HEK293T (cell line): ENCODE data around the gene NFIX.

Experiments
- CTCF ChIA-PET: fragments of 350-600 bp; formaldehyde crosslinking; extraction: SDS; loops from one replicate; lab custom pipeline; 2021; ENCODE audit warnings: antibody characterized with exemption, inconsistent platforms; lab: Yijun Ruan, JAX
- POLR2A ChIA-PET: fragments of 350-600 bp; formaldehyde crosslinking; extraction: SDS; loops from one replicate; lab custom pipeline; 2020; ENCODE audit warnings: antibody characterized with exemption, inconsistent platforms; lab: Yijun Ruan, JAX
- DNase-seq: peaks from one replicate; pipeline ENCODE4 v3.0.0; 2012; ENCODE audit warnings: mixed read lengths; ENCODE audit errors: extremely low spot score
- ARNT ChIP-seq: fragments of 450-650 bp; IDR thresholded peaks from 2 replicates; pipeline ENCODE4 v1.6.1; 2017; ENCODE audit warnings: mild to moderate bottlenecking
- BHLHE40 ChIP-seq: fragments of 450-650 bp; IDR thresholded peaks from 2 replicates; pipeline ENCODE4 v1.6.1; 2016; ENCODE audit warnings: mild to moderate bottlenecking, moderate library complexity, borderline replicate concordance
- CTBP1 ChIP-seq: fragments of 450-650 bp; IDR thresholded peaks from 2 replicates; pipeline ENCODE4 v1.6.1; 2016; ENCODE audit warnings: borderline replicate concordance
- ELF4 ChIP-seq: fragments of 450-650 bp; IDR thresholded peaks from 2 replicates; pipeline ENCODE4 v1.6.1; 2017; ENCODE audit warnings: antibody characterized with exemption
- FOXA1 ChIP-seq: fragments of 450-650 bp; IDR thresholded peaks from 2 replicates; pipeline ENCODE4 v1.6.1; 2016; ENCODE audit warnings: mild to moderate bottlenecking
- FOXK2 ChIP-seq: fragments of 450-650 bp; IDR thresholded peaks from 2 replicates; pipeline ENCODE4 v1.6.1; 2016; ENCODE audit warnings: mild to moderate bottlenecking
- FOXM1 ChIP-seq: fragments of 450-650 bp; IDR thresholded peaks from 2 replicates; pipeline ENCODE4 v1.6.1; 2017; ENCODE audit warnings: mild to moderate bottlenecking, borderline replicate concordance
- HDGF ChIP-seq: fragments of 450-650 bp; IDR thresholded peaks from 2 replicates; pipeline ENCODE4 v1.6.1; 2017; ENCODE audit warnings: antibody characterized with exemption, borderline replicate concordance
- L3MBTL2 ChIP-seq: fragments of 450-650 bp; conservative IDR thresholded peaks from 2 replicates; pipeline ENCODE4 v1.6.1; 2016; ENCODE audit warnings: mild to moderate bottlenecking
- LEF1 ChIP-seq: fragments of 450-650 bp; IDR thresholded peaks from 2 replicates; pipeline ENCODE4 v1.6.1; 2017; ENCODE audit warnings: mild to moderate bottlenecking, borderline replicate concordance
- NFRKB ChIP-seq: fragments of 450-650 bp; IDR thresholded peaks from 2 replicates; pipeline ENCODE4 v1.6.1; 2016; ENCODE audit warnings: mild to moderate bottlenecking, moderate library complexity
- SP1 ChIP-seq: fragments of 450-650 bp; IDR thresholded peaks from 2 replicates; pipeline ENCODE4 v1.6.1; 2017
- SUZ12 ChIP-seq: fragments of 450-650 bp; IDR thresholded peaks from 2 replicates; pipeline ENCODE4 v1.6.1; 2016; ENCODE audit warnings: mild to moderate bottlenecking
- TARDBP ChIP-seq: fragments of 450-650 bp; IDR thresholded peaks from 2 replicates; pipeline ENCODE4 v1.6.1; 2016
- ZNF384 ChIP-seq: fragments of 450-650 bp; IDR thresholded peaks from 2 replicates; pipeline ENCODE4 v1.6.1; 2016
- TF ChIP-seq, protein P1 (sequence below): fragments of 450-650 bp; IDR thresholded peaks from 2 replicates; pipeline ENCODE4 v1.6.1; 2016

The NFIX gene

DNA sequence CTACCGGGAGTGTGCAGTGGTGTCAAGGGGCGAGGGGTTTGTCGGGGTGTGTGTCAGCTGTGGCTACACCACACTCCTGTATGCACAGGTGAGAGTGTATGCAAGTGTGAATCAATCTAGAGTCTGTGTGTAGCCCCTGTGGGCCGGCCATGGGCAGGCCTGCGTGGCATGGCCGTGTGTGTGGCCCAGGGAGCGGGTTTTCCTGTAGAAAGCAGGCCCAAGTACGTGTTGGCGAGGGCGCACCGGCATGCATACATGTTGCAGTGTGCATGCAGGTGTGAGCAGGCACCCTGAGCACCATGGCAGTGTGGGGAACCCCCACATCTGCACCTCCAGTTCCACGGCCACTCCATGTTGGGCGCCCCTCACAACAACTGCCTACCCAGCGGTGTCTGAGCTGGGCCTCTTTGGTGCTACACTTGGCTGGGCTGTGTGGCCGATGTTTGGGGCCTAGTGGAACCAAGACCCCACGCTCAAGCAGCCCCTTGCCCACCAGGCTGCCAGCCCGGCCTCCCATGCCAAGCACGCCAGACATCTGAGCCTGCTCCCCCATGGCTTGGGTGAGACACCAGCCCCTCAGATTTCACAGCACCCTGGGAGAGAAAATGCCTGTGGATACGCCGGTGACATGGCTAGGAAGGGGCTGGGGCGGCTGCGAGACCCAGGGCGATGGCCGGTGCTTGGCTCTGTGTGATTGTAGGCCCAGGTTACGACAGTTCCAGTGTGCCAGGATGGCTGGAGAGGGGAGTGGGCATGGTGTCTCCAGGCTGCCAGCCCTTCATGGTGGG lies 2.1 kb downstream of the NFIX start:
- ChIA-PET CTCF (no interaction called here), POLR2A (no interaction called here)
- no peak for DNase-seq
- no peak for TF ChIP-seq BHLHE40
- no peak for TF ChIP-seq HDGF
- no peak for TF ChIP-seq LEF1
- no peak for TF ChIP-seq L3MBTL2
- TF ChIP-seq FOXM1: no peak
- no peak for TF ChIP-seq ZNF384
- no peak for TF ChIP-seq CTBP1
- no peak for TF ChIP-seq ELF4
- TF ChIP-seq, protein P1, sequence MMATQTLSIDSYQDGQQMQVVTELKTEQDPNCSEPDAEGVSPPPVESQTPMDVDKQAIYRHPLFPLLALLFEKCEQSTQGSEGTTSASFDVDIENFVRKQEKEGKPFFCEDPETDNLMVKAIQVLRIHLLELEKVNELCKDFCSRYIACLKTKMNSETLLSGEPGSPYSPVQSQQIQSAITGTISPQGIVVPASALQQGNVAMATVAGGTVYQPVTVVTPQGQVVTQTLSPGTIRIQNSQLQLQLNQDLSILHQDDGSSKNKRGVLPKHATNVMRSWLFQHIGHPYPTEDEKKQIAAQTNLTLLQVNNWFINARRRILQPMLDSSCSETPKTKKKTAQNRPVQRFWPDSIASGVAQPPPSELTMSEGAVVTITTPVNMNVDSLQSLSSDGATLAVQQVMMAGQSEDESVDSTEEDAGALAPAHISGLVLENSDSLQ: no peak
- no peak for TF ChIP-seq TARDBP
- TF ChIP-seq FOXA1: no peak
- no peak for TF ChIP-seq ARNT
- no peak for TF ChIP-seq SUZ12
- no peak for TF ChIP-seq FOXK2
- no peak for TF ChIP-seq NFRKB
- no peak for TF ChIP-seq SP1

DNA sequence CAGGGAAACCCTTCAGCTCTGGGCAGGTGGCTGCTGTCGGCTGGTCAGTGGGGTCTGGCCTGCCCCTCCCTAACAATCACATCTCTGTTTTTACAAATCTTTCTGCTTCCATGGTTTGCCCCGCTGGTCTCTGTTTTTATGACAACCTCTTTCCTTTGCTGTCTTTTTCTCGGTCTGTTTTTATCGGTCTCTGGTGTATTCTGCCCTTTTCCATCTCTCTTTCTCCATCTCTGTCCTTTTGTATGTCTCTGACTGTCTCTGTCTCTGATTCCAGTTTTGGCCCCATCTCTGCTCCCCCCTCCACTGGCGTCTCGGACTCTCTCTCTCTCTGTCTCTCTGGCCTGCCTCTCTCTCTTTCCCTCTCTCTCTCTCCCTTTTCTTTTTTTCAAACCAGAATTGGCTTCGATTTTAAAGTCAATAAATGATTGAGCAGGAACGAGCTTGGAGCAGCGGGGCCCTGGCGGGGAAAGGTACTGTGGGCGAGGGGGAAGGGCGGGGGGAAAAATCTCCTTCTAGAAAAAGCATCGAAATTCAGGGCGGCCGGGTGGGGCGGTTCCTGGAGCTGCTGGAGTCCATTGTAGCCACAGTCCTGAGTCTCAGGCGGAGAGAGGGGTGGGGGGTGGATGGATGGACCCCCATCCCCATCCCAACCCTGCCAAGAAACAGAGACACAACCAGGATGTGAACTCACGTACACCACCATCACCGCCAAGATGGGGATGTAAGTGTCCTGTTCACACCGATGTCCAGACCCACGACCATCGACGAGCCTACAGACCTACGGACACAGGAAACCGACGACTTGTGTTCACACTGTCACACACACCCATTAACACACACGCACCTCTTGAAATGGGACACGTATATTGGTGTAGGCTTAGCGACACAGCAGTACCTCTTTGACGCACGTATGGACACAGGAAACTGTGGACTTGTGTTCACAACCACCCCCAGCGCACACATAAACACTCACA lies 3.0 kb downstream of the NFIX start:
- ChIA-PET CTCF (no interaction called here), POLR2A (no interaction called here)
- TF ChIP-seq SUZ12 (no peak), FOXA1 (no peak), NFRKB (no peak), TARDBP (no peak), FOXM1 (no peak)
- DNase-seq: no peak

DNA sequence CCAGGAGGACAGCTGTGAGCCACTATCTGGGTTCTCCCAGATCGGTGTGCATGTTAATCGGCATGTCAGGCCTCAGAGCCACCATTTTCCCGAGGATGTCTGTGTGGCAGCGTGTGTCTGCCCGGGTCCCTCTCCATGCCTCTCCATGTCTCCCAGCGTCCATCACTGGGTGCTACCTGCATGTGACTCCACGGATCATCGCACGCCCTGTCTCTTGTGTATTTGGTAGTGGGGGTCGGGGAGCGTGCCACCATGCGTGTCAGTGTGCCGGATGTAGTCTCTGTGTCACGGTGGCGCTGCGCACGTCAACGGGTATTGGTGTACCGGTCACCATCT lies 5.9 kb downstream of the NFIX start:
- ChIA-PET POLR2A (interaction anchor here (0.6 kb wide), 1 partner anchor 31 kb away, joined by 3 read pairs; no protein-coding TSS in a partner anchor), CTCF (no interaction called here)
- TF ChIP-seq BHLHE40 (no peak), ELF4 (no peak)
- no peak for DNase-seq

DNA sequence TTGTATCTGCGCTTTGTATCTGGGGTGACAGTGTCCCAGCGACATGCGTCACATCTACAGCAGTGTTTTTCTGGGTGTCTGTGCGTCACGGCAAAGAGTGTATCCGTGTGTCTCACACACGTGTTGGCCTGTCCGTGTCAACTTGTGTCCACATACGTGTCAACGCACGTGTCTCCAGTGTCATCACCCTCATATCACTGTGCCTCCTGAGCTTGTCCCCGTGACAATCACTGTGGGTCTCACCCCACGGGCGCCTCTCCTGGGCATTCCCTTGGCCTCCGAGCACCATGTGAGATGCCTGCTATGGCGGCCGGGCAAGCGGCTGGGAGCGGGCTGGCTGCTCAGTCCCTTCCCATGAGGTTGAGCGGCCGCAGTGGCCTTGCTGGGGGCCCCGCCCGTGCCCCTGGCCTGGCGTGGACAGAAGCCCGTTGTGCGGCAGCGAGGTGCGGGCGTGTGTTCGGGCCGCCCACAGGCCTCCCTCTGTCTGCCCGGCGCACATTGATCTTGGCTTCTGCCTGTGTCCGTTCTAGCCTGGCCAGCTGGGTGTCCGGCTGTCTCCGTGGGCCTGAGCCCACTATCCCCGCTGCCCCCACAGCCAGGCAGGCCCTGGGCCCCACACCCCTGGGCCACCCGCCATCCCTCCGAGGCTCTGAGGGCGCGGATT lies 6.4 kb downstream of the NFIX start:
- CTCF ChIA-PET: no interaction called here
- TF ChIP-seq ELF4 (no peak), NFRKB (no peak), HDGF (no peak), LEF1 (no peak), ZNF384 (no peak), FOXM1 (no peak), FOXK2 (no peak), BHLHE40 (no peak), TARDBP (no peak), SUZ12 (no peak)
- TF ChIP-seq, protein P1: no peak
- no peak for DNase-seq
- POLR2A ChIA-PET: interaction anchor here (0.6 kb wide), 1 partner anchor 30 kb away, joined by 3 read pairs; no protein-coding TSS in a partner anchor

DNA sequence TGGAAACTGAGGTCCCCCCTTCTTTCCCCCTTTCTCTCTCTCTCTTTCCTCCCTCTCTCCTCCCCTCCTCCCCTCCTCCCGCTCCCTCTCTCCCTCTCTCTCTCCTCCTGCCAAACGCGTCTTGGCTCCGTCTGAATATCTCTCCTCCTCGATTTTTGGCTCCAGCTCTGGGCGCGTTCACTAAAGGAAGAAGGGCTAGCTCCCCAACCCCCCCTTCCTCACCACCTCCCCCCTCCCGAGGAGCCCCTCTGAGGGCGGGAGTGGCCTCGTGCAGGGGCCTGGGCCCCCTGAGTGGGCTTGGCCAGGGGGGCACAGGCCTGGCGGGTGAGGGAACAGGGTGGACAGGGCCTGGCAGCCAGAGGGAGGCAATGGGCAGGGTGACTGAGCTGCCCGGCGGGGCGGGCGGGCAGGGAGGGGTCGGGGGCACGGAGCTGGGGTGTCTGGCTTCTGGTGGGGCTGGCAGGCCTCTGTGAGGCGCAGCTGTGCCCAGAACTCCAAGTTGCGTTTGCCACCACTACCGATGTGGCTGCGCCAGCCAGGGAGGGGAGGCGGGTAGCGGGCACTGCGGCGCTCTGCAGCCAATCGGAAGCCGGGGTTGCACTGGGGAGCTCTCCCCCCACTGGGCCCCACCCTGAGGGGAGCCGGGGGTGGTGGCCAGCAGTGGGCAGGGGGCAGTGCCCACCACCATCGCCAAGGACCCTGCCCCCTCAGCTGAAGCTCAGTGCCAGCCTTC lies 7.1 kb downstream of the NFIX start:
- CTCF ChIA-PET: no interaction called here
- TF ChIP-seq NFRKB (no peak), SUZ12 (no peak), L3MBTL2 (no peak), LEF1 (no peak), HDGF (no peak), TARDBP (no peak), FOXM1 (no peak), ARNT (no peak), SP1 (no peak), ELF4 (no peak), ZNF384 (no peak), FOXA1 (no peak), CTBP1 (no peak), BHLHE40 (no peak)
- TF ChIP-seq, protein P1: no peak
- POLR2A ChIA-PET: no interaction called here
- DNase-seq: no peak
